GM10248 (cell line): ENCODE measurements around the gene GPR25.
"Not testable (repeated sequence)": the region's sequence is repeated elsewhere in the genome, so short reads cannot be mapped to it uniquely, and the experiment has no call there.

Experiments used
- CTCF ChIA-PET: fragments of 300-600 bp; sonication (Branson Sonifier 250); formaldehyde crosslinking; extraction: SDS; loops from one replicate; lab custom pipeline; 2021; ENCODE audit warnings: antibody characterized with exemption; lab: Yijun Ruan, JAX
- POLR2A ChIA-PET: fragments of 350-650 bp; sonication (Branson Sonifier 250); formaldehyde crosslinking; extraction: SDS; loops from one replicate; lab custom pipeline; 2020; ENCODE audit warnings: antibody characterized with exemption; lab: Yijun Ruan, JAX
- DNase-seq: peaks from one replicate; pipeline ENCODE4 v3.0.0; 2012; ENCODE audit errors: extremely low spot score
- TF ChIP-seq, protein P1 (sequence below): IDR thresholded peaks from 2 replicates; pipeline ENCODE4 v1.5.1; 2012; ENCODE audit warnings: mild to moderate bottlenecking, low read depth; ENCODE audit errors: extremely low read depth, missing control alignments, control extremely low read depth

The GPR25 gene

DNA sequence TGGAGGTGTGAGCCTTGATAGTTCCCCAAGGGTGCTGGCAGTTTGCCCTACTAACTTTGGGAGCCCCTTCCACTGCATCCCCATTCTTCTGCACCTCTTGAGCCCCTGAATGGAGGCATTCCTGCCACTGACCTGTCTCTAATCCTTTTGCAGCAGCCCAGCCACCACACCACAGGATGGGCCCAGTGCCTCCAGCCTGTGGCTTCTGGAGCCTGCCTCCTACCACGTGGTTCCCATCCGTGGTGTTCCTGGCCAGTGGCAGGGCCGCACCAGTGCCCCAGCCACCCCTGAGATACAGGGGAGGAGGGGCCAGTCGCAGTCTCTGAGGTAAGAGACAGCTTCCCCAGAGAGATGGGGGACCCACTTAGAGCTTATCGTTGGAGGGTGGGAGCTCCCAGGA is 36.3 kb downstream of the GPR25 start:
- TF ChIP-seq, protein P1, sequence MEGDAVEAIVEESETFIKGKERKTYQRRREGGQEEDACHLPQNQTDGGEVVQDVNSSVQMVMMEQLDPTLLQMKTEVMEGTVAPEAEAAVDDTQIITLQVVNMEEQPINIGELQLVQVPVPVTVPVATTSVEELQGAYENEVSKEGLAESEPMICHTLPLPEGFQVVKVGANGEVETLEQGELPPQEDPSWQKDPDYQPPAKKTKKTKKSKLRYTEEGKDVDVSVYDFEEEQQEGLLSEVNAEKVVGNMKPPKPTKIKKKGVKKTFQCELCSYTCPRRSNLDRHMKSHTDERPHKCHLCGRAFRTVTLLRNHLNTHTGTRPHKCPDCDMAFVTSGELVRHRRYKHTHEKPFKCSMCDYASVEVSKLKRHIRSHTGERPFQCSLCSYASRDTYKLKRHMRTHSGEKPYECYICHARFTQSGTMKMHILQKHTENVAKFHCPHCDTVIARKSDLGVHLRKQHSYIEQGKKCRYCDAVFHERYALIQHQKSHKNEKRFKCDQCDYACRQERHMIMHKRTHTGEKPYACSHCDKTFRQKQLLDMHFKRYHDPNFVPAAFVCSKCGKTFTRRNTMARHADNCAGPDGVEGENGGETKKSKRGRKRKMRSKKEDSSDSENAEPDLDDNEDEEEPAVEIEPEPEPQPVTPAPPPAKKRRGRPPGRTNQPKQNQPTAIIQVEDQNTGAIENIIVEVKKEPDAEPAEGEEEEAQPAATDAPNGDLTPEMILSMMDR = no peak
- no peak for DNase-seq
- ChIA-PET CTCF (interaction anchor here (0.9 to 3.6 kb wide), 3 partner anchors 18 to 287 kb away, joined by 3 to 15 read pairs (median 8); no protein-coding TSS in a partner anchor), POLR2A (no interaction called here)

- peak; percentile 27 for DNase-seq
- ChIA-PET POLR2A (no interaction called here), CTCF (interaction anchor here (0.9 to 3.6 kb wide), 3 partner anchors 19 to 287 kb away, joined by 3 to 15 read pairs (median 8); no protein-coding TSS in a partner anchor)
- TF ChIP-seq, protein P1 = no peak
Observed at GRCh38 chr1:200909757-200910239, 37.0 kb downstream of the GPR25 start.

DNA sequence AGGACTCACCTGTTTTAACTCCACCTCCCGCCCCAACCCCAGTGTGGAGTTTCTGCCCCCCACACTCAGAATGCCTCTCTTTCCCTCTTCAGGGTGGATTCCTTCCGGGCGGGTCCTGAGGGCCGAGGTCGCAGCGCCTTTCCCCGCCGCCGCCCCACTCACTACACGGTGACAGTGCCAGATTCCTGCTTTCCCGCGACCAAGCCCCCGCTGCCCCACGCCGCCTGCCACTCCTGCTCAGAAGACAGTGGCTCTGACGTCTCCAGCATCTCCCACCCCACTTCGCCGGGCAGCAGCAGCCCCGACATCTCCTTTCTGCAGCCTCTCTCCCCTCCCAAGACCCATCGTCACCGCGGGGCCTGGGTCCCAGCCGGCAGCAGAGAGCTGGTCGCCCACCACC is 38.6 kb downstream of the GPR25 start:
- CTCF ChIA-PET = interaction anchor here (1.0 kb wide), 1 partner anchor 9 kb away, joined by 3 read pairs; no protein-coding TSS in a partner anchor
- DNase-seq = no peak
- POLR2A ChIA-PET = no interaction called here
- TF ChIP-seq, protein P1 = no peak

DNA sequence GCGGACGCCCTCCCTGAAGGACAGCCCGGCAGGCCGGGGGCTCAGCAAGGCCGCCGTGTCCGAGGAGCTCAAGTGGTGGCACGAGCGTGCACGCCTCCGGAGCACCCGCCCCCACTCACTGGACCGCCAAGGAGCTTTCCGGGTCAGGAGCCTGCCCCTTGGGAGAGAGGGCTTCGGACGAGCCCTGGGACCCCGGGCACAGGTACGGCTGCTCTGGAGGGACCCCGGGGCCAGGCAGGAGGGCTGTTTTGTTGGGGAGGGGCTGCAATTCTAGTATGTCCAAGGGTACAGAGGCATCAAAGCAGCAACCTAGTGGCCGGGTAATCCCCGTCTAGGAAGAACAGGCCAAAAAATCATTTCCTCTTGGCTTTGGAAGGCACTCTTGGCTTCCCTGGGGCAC is 39.2 kb downstream of the GPR25 start:
- DNase-seq, POLR2A ChIA-PET: not testable (repeated sequence)
- CTCF ChIA-PET = interaction anchor here (1.0 to 1.3 kb wide), 2 partner anchors 8 to 10 kb away, joined by 3 read pairs; no protein-coding TSS in a partner anchor

DNA sequence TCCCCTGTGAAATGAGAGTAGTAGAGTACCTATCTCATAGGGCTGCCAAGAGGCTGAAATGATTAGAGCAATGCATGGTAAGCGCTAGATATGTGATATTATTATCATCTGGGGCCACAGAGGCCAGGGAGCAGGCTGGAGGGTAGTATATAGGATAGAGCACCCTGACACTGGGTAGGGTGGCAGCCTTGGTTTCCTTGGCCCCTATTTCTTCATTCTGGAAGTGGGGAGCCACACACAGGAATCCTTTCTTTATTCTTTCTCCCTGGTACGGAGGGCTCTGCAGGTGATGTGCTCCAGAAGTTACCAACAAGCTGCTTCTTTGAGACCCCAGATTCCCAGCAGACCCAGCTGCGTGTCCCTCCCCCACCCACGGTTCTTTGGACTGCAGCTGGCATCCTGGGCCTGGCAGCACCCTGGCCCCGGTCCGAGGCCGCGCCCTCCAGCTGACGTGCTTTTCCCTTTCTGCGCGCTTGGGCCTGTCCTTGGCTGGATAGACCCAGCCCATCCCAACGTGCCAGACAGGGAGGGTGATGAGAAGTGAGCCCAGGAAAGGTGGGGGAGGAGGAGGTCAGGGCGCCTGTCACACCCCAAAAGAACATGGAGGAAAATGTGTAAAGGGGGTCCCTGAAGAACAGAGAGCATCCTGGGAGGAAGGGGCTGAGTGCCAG is 40.1 kb downstream of the GPR25 start:
- TF ChIP-seq, protein P1 = no peak
- ChIA-PET POLR2A (no interaction called here), CTCF (interaction anchor here (1.3 kb wide), 1 partner anchor 9 kb away, joined by 3 read pairs; no protein-coding TSS in a partner anchor)
- DNase-seq = no peak

- POLR2A ChIA-PET = no interaction called here
- DNase-seq = peak; percentile 24
- CTCF ChIA-PET = interaction anchor here (1.3 kb wide), 1 partner anchor 11 kb away, joined by 4 read pairs; no protein-coding TSS in a partner anchor
- TF ChIP-seq, protein P1 = no peak
Observed at GRCh38 chr1:200916152-200916551, 43.4 kb downstream of the GPR25 start.

GRCh38 chr1:200916681-200917080 is 43.9 kb downstream of the GPR25 start:
- ChIA-PET POLR2A (no interaction called here), CTCF (interaction anchor here (1.3 to 1.6 kb wide), 2 partner anchors 55 to 198 kb away, joined by 3 read pairs; no protein-coding TSS in a partner anchor)

More at GRCh38 chr1:200916681-200917080, 43.9 kb downstream of the GPR25 start:
- no peak for DNase-seq
- TF ChIP-seq, protein P1 = no peak
